Measurements from ENCODE around the gene CDIP1.

Gene CDIP1

DNA sequence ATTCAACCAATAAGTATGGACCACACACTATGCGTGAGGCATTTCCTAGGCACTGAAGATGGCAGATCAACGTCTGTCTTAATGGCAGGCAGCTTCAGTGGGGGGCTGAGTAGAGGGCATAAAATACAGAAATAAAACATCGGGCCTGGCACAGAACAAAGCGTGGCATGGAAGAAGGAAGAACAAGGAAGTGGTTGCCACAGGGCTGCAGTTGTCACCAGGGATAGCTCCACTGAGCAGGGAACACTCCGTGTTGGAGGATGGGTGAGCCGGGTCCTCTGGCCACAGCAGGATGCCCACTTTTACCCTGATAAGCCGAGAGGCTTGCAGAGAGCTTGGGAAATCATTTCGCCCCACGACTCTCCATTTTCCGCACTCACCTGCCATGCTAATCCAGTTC lies 6.3 kb downstream of the CDIP1 start:
- no peak overlapping the region for H3K4me3 ChIP-seq (ENCODE audit: low read depth, low read length)
- no peak for DNase-seq (ENCODE audit: low read depth)
- TF ChIP-seq, protein P1, sequence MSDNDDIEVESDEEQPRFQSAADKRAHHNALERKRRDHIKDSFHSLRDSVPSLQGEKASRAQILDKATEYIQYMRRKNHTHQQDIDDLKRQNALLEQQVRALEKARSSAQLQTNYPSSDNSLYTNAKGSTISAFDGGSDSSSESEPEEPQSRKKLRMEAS (IDR thresholded peaks at IDR 0.05; ENCODE audit: low read depth, low read length) = no peak
- TF ChIP-seq, protein P2, sequence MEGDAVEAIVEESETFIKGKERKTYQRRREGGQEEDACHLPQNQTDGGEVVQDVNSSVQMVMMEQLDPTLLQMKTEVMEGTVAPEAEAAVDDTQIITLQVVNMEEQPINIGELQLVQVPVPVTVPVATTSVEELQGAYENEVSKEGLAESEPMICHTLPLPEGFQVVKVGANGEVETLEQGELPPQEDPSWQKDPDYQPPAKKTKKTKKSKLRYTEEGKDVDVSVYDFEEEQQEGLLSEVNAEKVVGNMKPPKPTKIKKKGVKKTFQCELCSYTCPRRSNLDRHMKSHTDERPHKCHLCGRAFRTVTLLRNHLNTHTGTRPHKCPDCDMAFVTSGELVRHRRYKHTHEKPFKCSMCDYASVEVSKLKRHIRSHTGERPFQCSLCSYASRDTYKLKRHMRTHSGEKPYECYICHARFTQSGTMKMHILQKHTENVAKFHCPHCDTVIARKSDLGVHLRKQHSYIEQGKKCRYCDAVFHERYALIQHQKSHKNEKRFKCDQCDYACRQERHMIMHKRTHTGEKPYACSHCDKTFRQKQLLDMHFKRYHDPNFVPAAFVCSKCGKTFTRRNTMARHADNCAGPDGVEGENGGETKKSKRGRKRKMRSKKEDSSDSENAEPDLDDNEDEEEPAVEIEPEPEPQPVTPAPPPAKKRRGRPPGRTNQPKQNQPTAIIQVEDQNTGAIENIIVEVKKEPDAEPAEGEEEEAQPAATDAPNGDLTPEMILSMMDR (IDR thresholded peaks at IDR 0.05; ENCODE audit: low read depth, low read length) = no peak
- TF ChIP-seq POLR2A (IDR thresholded peaks at IDR 0.05; ENCODE audit: extremely low read depth, insufficient read length) = no peak
- TF ChIP-seq MYC (IDR thresholded peaks at IDR 0.05; ENCODE audit: low read depth, low read length) = no peak

DNA sequence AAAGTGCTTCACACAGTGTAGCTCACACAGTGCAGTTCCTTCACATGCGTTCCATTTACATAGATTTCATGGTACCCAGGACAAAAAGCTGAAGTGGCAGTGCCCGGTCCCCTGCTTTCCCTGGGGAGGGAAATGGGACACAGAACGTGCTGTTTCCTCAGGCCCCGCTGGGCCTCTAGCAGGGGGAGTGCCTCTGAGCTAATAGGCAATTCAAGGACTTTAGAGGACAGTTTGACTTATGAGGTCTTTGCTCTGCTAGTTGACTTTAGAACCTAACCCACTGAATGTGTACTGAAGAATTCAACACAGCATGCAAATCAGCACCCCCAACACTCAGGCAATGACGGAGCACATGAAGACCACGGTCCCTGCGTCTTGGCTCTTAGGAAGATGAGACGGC lies 6.8 kb downstream of the CDIP1 start:
- no peak overlapping the region for H3K4me3 ChIP-seq (ENCODE audit: low read depth, low read length)
- no peak for DNase-seq (ENCODE audit: low read depth)
- TF ChIP-seq, protein P1 (IDR thresholded peaks at IDR 0.05; ENCODE audit: low read depth, low read length) = no peak
- TF ChIP-seq MYC (IDR thresholded peaks at IDR 0.05; ENCODE audit: low read depth, low read length) = no peak
- TF ChIP-seq POLR2A (IDR thresholded peaks at IDR 0.05; ENCODE audit: extremely low read depth, insufficient read length) = no peak
- TF ChIP-seq, protein P2 (IDR thresholded peaks at IDR 0.05; ENCODE audit: low read depth, low read length) = no peak

DNA sequence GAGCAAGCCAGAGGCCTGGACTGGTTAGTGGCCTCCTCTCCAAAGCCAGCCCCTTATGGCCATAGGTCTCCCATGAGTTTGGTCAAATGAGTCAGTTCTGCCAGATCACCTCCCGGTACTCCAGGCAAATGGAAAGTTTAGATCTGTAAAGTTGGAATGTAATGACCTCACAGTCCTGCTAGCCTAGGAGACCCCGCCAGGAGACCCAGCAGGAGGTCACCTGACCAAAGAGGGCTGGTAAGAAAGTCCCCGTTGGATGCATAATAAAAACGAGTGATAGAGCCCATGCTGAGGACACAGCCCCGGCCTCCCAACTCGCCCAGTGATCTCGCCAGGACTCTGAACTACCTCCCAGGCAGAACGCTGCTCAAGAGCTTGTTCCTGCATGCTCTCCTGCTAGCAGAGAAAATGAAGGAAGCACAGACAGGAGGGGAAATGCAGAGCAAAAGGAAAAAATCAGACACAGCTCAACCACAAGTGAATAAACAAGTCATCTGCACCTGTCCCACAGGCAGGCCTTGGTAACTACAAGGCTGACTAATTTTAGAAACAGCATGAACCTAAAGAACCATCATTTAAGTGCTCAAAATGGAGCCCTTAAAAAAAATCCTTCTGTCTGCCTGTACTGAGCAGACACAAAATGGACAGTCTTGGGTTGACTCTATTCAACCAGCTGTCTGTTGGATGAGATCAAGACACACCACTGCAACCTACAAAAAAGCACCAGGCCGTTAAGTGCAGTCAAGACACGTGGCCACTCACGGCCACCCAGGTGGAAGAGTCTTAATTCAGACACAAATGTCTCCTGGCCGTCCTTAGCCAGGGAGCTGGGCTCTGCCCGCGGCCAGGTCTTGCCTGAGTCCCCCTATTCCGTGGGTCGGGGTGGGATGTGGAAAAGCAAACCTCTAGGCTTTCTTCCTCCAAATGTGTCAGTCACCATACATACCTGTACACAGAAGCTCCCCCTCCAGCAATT lies 9.2 kb downstream of the CDIP1 start:
- no peak overlapping the region for H3K4me3 ChIP-seq (ENCODE audit: low read depth, low read length)
- TF ChIP-seq, protein P1 (IDR thresholded peaks at IDR 0.05; ENCODE audit: low read depth, low read length) = no peak
- TF ChIP-seq MYC (IDR thresholded peaks at IDR 0.05; ENCODE audit: low read depth, low read length) = no peak
- TF ChIP-seq, protein P2 (IDR thresholded peaks at IDR 0.05; ENCODE audit: low read depth, low read length) = no peak
- TF ChIP-seq POLR2A (IDR thresholded peaks at IDR 0.05; ENCODE audit: extremely low read depth, insufficient read length) = no peak
- no peak for DNase-seq (ENCODE audit: low read depth)

DNA sequence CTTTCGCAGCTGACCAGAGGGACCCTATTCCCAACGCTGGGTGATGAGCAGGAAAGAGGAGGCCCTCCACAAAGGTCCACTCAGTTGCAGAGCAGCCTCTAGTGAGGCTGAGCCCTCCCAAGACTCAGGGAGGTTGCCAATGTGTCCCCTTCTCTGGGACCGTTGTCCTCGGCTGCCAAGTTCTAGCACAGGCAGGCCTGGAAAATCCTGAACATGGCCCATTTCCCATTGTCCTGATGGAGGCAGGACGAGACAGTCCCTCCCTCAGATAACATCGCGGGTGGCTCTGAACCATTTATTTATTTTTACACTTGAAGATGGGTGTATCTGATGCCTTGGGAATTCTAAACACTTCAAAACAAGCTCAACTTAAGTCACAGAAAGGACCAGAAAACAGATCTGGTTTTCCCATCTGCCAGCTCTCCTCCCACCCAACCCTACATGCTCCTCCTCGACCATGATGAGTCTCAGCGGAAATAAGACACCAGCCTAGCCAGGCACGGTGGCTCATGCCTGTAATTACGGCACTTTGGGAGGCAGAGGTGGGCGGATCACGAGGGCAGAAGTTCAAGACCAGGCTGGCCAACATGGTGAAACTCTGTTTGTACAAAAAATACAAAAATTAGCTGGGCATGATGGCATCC lies 12.8 kb downstream of the CDIP1 start:
- TF ChIP-seq MYC (IDR thresholded peaks at IDR 0.05; ENCODE audit: low read depth, low read length) = no peak
- TF ChIP-seq, protein P2 (IDR thresholded peaks at IDR 0.05; ENCODE audit: low read depth, low read length) = no peak
- no peak for TF ChIP-seq POLR2A (IDR thresholded peaks at IDR 0.05; ENCODE audit: extremely low read depth, insufficient read length)
- TF ChIP-seq, protein P1 (IDR thresholded peaks at IDR 0.05; ENCODE audit: low read depth, low read length) = no peak
- no peak for DNase-seq (ENCODE audit: low read depth)
- H3K4me3 ChIP-seq (ENCODE audit: low read depth, low read length) = no peak overlapping the region

DNA sequence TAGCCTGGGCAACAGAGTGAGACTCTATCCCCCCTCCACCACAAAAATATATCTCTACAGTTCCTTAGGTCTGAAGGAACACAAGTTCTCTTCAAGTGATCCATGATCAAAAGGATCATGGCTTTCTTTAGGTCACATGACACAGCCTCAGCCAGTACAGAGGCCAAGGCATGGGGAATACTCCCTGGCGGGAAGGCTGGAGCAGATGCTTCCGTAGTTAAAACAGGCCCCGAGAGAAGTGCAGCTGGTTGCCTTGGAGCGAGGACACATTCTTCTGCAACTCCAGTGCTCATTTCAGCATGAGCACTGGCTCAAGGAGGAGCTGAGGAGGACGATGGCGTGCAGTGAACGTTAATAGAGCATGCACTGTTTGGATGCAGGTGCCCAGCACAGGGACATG lies 13.5 kb downstream of the CDIP1 start:
- DNase-seq (ENCODE audit: low read depth) = no peak
- no peak overlapping the region for H3K4me3 ChIP-seq (ENCODE audit: low read depth, low read length)
- TF ChIP-seq, protein P2 (IDR thresholded peaks at IDR 0.05; ENCODE audit: low read depth, low read length) = no peak
- TF ChIP-seq, protein P1 (IDR thresholded peaks at IDR 0.05; ENCODE audit: low read depth, low read length) = no peak
- TF ChIP-seq POLR2A (IDR thresholded peaks at IDR 0.05; ENCODE audit: extremely low read depth, insufficient read length) = no peak
- no peak for TF ChIP-seq MYC (IDR thresholded peaks at IDR 0.05; ENCODE audit: low read depth, low read length)

Measured in NB4 (cell line).